Esophagus squamous epithelium (tissue), 5 donors: Measurements from ENCODE around the gene TCF12. TPM values are rescaled to one million over a fixed set of nuclear protein-coding genes. Genes with fewer than 3 reads are reported as not detected.

Experiments
- DNase-seq: peaks from one replicate; lab custom pipeline; 2025; lab: John Stamatoyannopoulos, UW
- H3K27ac ChIP-seq, 4 donors: fragments of 200-600 bp; sonication (generic); one replicate each; pipeline ENCODE4 v1.5.1; 2016 to 2019; ENCODE audit warnings: mild to moderate bottlenecking in 1 of 4
- H3K27me3 ChIP-seq, 4 donors: fragments of 200-600 bp; sonication (generic); 1 replicate in 3 of 4; 2 replicates in 1 of 4; pipeline versions ENCODE4 v1.5.1 to v1.6.0; 2017 to 2021; ENCODE audit warnings: antibody characterized with exemption in 1 of 4
- H3K36me3 ChIP-seq, 3 donors: fragments of 200-600 bp; sonication (generic); one replicate each; pipeline ENCODE4 v1.5.1; 2016 to 2019
- H3K4me1 ChIP-seq, 3 donors: fragments of 200-600 bp; sonication (generic); one replicate each; pipeline ENCODE4 v1.5.1; 2017 to 2019
- H3K4me3 ChIP-seq, 4 donors: fragments of 200-600 bp; sonication (generic); 1 replicate in 3 of 4; 2 replicates in 1 of 4; pipeline ENCODE4 v1.5.1; 2016 to 2019; ENCODE audit warnings: mild to moderate bottlenecking in 2 of 4, moderate library complexity in 1 of 4
- H3K9me3 ChIP-seq, 3 donors: fragments of 200-600 bp; sonication (generic); one replicate each; pipeline ENCODE4 v1.5.1; 2016 to 2019
- POLR2A ChIP-seq, 4 donors: fragments of 450-650 bp; IDR thresholded peaks; one replicate each; pipeline ENCODE4 v1.6.1; 2017; ENCODE audit warnings: antibody characterized with exemption in 4 of 4, mild to moderate bottlenecking in 4 of 4, moderate library complexity in 3 of 4
- WGBS, 2 donors: methylation state at CpG; one replicate each; pipeline ENCODE4 v1.1.5; 2018; 5-methylcytosine and 5-hydroxymethylcytosine counted together
- intact Hi-C: fragments of 100-400 bp; cut with DNase I; formaldehyde crosslinking; loops from one replicate; pipeline ENCODE4 v1.15.0; 2022
- total RNA-seq, 4 donors: library from RNA; depleted of rRNA; stranded (reverse); fragments of >200 nt; gene quantifications; one replicate each; pipeline ENCODE4 v1.1.0, GENCODE V29; 2016
- TF ChIP-seq, protein P1 (sequence below), 6 experiments: fragments of 450-650 bp in 4 of 6; fragments of 200-600 bp in 2 of 6; sonication (generic) in 2 of 6; IDR thresholded peaks; one replicate each; pipeline ENCODE4 v1.5.1; 2016 to 2019; ENCODE audit warnings: antibody characterized with exemption in 6 of 6, mild to moderate bottlenecking in 4 of 6, moderate library complexity in 4 of 6
- donor health status: DM: yes; HTN: yes; CAD: no.

The TCF12 gene
- total RNA-seq, 4 donors from 2014 or later, result 28.5 to 90.4 (median 51.3) TPM

DNA sequence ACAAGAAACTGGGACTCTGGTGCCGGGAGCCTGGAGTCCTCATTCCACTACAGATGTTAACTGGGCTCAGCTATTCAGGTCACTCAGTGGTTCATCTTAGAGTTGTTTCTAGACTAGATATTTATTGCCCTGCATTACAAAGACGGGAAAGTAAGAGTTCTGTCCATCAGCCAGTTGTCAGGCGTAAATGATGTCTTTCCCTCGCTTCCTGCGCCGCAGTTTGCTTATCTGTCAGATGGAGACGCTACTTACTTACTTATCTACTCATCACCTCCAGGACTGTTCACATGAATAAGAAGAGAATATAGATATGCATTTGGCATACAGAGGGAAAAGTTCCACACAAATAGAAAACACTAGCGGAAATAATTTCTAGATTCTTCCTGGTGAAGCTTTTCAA lies 410.0 kb downstream of the TCF12 start:
- peaks cover 0 to 8% (median 0%) of the 10 kb centered on the region in 4 donors for H3K27me3 ChIP-seq
- no peaks in the 10 kb centered on the region for H3K9me3 ChIP-seq
- no peaks in the 10 kb centered on the region for H3K36me3 ChIP-seq
- no peak overlapping the region for H3K4me3 ChIP-seq
- peaks cover 0 to 10% (median 0%) of the 10 kb centered on the region in 3 donors for H3K4me1 ChIP-seq
- TF ChIP-seq, protein P1, sequence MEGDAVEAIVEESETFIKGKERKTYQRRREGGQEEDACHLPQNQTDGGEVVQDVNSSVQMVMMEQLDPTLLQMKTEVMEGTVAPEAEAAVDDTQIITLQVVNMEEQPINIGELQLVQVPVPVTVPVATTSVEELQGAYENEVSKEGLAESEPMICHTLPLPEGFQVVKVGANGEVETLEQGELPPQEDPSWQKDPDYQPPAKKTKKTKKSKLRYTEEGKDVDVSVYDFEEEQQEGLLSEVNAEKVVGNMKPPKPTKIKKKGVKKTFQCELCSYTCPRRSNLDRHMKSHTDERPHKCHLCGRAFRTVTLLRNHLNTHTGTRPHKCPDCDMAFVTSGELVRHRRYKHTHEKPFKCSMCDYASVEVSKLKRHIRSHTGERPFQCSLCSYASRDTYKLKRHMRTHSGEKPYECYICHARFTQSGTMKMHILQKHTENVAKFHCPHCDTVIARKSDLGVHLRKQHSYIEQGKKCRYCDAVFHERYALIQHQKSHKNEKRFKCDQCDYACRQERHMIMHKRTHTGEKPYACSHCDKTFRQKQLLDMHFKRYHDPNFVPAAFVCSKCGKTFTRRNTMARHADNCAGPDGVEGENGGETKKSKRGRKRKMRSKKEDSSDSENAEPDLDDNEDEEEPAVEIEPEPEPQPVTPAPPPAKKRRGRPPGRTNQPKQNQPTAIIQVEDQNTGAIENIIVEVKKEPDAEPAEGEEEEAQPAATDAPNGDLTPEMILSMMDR (IDR thresholded peaks at IDR 0.05), result no peak
- TF ChIP-seq POLR2A (IDR thresholded peaks at IDR 0.05), result no peak
- H3K27ac ChIP-seq, result no peak overlapping the region
- intact Hi-C loops, result no loop called here
- 82 to 89% methylated on average over 8 of the region's 8 CpGs for WGBS, 2 donors
- DNase-seq, result no peak

- DNase-seq, result no peak
- TF ChIP-seq POLR2A (IDR thresholded peaks at IDR 0.05), result no peak
- TF ChIP-seq, protein P1 (IDR thresholded peaks at IDR 0.05), result no peak
- intact Hi-C loops, result no loop called here
- Histone ChIP-seq H3K36me3 (no peaks in the 10 kb centered on the region), H3K9me3 (no peaks in the 10 kb centered on the region), H3K4me1 (peaks cover 0 to 6% (median 0%) of the 10 kb centered on the region in 3 donors), H3K4me3 (no peak overlapping the region), H3K27me3 (peaks cover 0 to 8% (median 0%) of the 10 kb centered on the region in 4 donors), H3K27ac (no peak overlapping the region)
- 52 to 60% methylated on average over 5 of the region's 5 CpGs for WGBS, 2 donors
These were observed 410.5 kb downstream of the TCF12 start for GRCh38 chr15:57328897-57329296.

GRCh38 chr15:57329582-57330367 lies 411.3 kb downstream of the TCF12 start:
- 78 to 83% methylated on average over 5 to 13 of the region's 13 CpGs for WGBS, 2 donors
- H3K27ac ChIP-seq, result no peak overlapping the region

GRCh38 chr15:57330619-57331340 lies 412.3 kb downstream of the TCF12 start:
- intact Hi-C loops, result no loop called here
- Histone ChIP-seq H3K36me3 (no peaks in the 10 kb centered on the region), H3K9me3 (no peaks in the 10 kb centered on the region), H3K4me3 (no peak overlapping the region), H3K27ac (no peak overlapping the region), H3K27me3 (peaks cover 0 to 8% (median 0%) of the 10 kb centered on the region in 4 donors), H3K4me1 (peaks cover 0 to 8% (median 0%) of the 10 kb centered on the region in 3 donors)
- 77 to 80% methylated on average over 13 to 14 of the region's 14 CpGs for WGBS, 2 donors
- DNase-seq, result no peak
- TF ChIP-seq POLR2A (IDR thresholded peaks at IDR 0.05), result no peak
- TF ChIP-seq, protein P1 (IDR thresholded peaks at IDR 0.05), result no peak

More at GRCh38 chr15:57329582-57330367, 411.3 kb downstream of the TCF12 start:
- peaks cover 0 to 11% (median 0%) of the 10 kb centered on the region in 3 donors for H3K4me1 ChIP-seq
- DNase-seq, result no peak
- H3K36me3 ChIP-seq, result no peaks in the 10 kb centered on the region
- H3K4me3 ChIP-seq, result no peak overlapping the region
- TF ChIP-seq, protein P1 (IDR thresholded peaks at IDR 0.05), result no peak
- no peak for TF ChIP-seq POLR2A (IDR thresholded peaks at IDR 0.05)
- no peaks in the 10 kb centered on the region for H3K9me3 ChIP-seq
- H3K27me3 ChIP-seq, result peaks cover 0 to 8% (median 0%) of the 10 kb centered on the region in 4 donors
- intact Hi-C loops, result no loop called here

DNA sequence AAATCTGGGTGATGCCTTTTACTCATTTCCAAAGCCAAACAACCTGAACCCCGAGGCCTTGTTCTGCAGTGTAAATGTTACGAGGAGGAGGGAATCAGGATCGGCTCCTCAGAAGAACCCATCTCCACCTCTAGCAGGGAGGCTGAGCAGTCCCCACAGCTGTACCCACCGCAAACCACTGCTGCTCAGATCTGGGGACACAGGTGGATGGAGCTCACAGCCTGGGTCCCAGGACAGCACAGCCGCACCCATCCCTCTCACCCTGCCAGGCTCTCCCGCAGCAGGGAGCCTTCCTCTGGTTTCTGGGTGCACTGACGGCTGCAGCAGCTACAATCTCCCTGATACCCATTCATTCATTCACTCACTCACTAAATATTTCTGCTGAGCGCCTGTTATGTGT lies 413.9 kb downstream of the TCF12 start:
- H3K4me1 ChIP-seq, result peaks cover 0 to 9% (median 0%) of the 10 kb centered on the region in 3 donors
- no peak overlapping the region for H3K4me3 ChIP-seq
- H3K9me3 ChIP-seq, result no peaks in the 10 kb centered on the region
- H3K27me3 ChIP-seq, result peaks cover 0 to 8% (median 0%) of the 10 kb centered on the region in 4 donors
- intact Hi-C loops, result no loop called here
- no peaks in the 10 kb centered on the region for H3K36me3 ChIP-seq
- DNase-seq, result no peak
- TF ChIP-seq, protein P1 (IDR thresholded peaks at IDR 0.05), result no peak
- TF ChIP-seq POLR2A (IDR thresholded peaks at IDR 0.05), result no peak
- H3K27ac ChIP-seq, result no peak overlapping the region
- 85 to 95% methylated on average over 5 to 7 of the region's 8 CpGs for WGBS, 2 donors
